Measurements from ENCODE around the gene CTSH. TPM values are rescaled to one million over a fixed set of nuclear protein-coding genes. Genes with fewer than 3 reads are reported as not detected.

Gene CTSH
- total RNA-seq, 1 experiment from 2014 or later, result 146 TPM

GRCh38 chr15:78873793-78874765 is 70.8 kb downstream of the CTSH start:
- Histone ChIP-seq H2AFZ (ENCODE audit: low read length) (0 out of 2 replicates have a peak overlapping the region, but pooled peaks have one; percentile 76), H4K20me1 (ENCODE audit: low read length) (peaks cover 54% of the 10 kb centered on the region), H3K79me2 (ENCODE audit: low read length) (peaks cover 63% of the 10 kb centered on the region), H3K9me3 (ENCODE audit: low read length) (no peaks in the 10 kb centered on the region), H3K27ac (ENCODE audit: low read length) (peak overlapping the region; percentile 98), H3K4me1 (ENCODE audit: insufficient read depth, low read length) (peaks cover 31% of the 10 kb centered on the region), H3K9ac (ENCODE audit: low read length) (peak overlapping the region; percentile 100), H3F3A (ENCODE audit: low read length, unreplicated experiment) (no peaks in the 10 kb centered on the region), H3K27me3 (ENCODE audit: low read length) (no peaks in the 10 kb centered on the region), H3K4me3 (ENCODE audit: low read length) (peak overlapping the region; percentile 76), H3K36me3 (ENCODE audit: low read depth, low read length) (peaks cover 5% of the 10 kb centered on the region; the same call in 1 of the 2 replicates), H3K4me2 (ENCODE audit: low read length) (peak overlapping the region; percentile 87), H3K9me2 (replicated peaks; ENCODE audit: low read length) (no peaks in the 10 kb centered on the region)
- peak; percentile 24 for DNase-seq
- TSS peak; percentile 40 for BruUV-seq (replicated peaks)
- intact Hi-C loops (cut with micrococcal nuclease), result no loop called here
- ATAC-seq, result no peak; the same call in 1 of the 2 replicates
- TF ChIP-seq, protein P1, sequence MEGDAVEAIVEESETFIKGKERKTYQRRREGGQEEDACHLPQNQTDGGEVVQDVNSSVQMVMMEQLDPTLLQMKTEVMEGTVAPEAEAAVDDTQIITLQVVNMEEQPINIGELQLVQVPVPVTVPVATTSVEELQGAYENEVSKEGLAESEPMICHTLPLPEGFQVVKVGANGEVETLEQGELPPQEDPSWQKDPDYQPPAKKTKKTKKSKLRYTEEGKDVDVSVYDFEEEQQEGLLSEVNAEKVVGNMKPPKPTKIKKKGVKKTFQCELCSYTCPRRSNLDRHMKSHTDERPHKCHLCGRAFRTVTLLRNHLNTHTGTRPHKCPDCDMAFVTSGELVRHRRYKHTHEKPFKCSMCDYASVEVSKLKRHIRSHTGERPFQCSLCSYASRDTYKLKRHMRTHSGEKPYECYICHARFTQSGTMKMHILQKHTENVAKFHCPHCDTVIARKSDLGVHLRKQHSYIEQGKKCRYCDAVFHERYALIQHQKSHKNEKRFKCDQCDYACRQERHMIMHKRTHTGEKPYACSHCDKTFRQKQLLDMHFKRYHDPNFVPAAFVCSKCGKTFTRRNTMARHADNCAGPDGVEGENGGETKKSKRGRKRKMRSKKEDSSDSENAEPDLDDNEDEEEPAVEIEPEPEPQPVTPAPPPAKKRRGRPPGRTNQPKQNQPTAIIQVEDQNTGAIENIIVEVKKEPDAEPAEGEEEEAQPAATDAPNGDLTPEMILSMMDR (conservative IDR thresholded peaks at IDR 0.05; ENCODE audit: low read depth, low read length), result no peak; the same call in 1 of the 2 replicates
- TF ChIP-seq EZH2 (IDR thresholded peaks at IDR 0.05; ENCODE audit: low read length, unreplicated experiment) (no peak), EZH2phosphoT487 (IDR thresholded peaks at IDR 0.05; ENCODE audit: borderline replicate concordance, low read length) (no peak)
- ChIA-PET CTCF (no interaction called here), POLR2A (ENCODE audit: unreplicated experiment) (interaction anchor here (0.6 kb wide), 2 partner anchors 436 to 661 kb away, joined by 3 to 4 read pairs; partner anchors contain the start of gene IREB2)

- H3K9me3 ChIP-seq (ENCODE audit: low read length), result no peaks in the 10 kb centered on the region
- peaks cover 26% of the 10 kb centered on the region for H3K4me1 ChIP-seq (ENCODE audit: insufficient read depth, low read length)
- no peaks in the 10 kb centered on the region for H3K9me2 ChIP-seq (replicated peaks; ENCODE audit: low read length)
- peak overlapping the region; percentile 87 for H3K4me2 ChIP-seq (ENCODE audit: low read length)
- peak; percentile 66 for ATAC-seq
- H2AFZ ChIP-seq (ENCODE audit: low read length), result peak overlapping the region; percentile 76
- TF ChIP-seq EZH2 (IDR thresholded peaks at IDR 0.05; ENCODE audit: low read length, unreplicated experiment), result no peak
- TF ChIP-seq, protein P1 (conservative IDR thresholded peaks at IDR 0.05; ENCODE audit: low read depth, low read length), result peak; percentile 47; the same call in 1 of the 2 replicates
- peak overlapping the region; percentile 100 for H3K9ac ChIP-seq (ENCODE audit: low read length)
- no TSS peak for BruUV-seq (replicated peaks)
- peaks cover 54% of the 10 kb centered on the region for H3K79me2 ChIP-seq (ENCODE audit: low read length)
- H4K20me1 ChIP-seq (ENCODE audit: low read length), result peaks cover 45% of the 10 kb centered on the region
- DNase-seq, result peak; percentile 82
- intact Hi-C loops (cut with micrococcal nuclease), result no loop called here
- H3K36me3 ChIP-seq (ENCODE audit: low read depth, low read length), result peaks cover 2% of the 10 kb centered on the region; the same call in 1 of the 2 replicates
- no peaks in the 10 kb centered on the region for H3F3A ChIP-seq (ENCODE audit: low read length, unreplicated experiment)
- H3K27me3 ChIP-seq (ENCODE audit: low read length), result no peaks in the 10 kb centered on the region
- CTCF ChIA-PET, result no interaction called here
- peak overlapping the region; percentile 98 for H3K27ac ChIP-seq (ENCODE audit: low read length)
- peak overlapping the region; percentile 76 for H3K4me3 ChIP-seq (ENCODE audit: low read length)
- POLR2A ChIA-PET (ENCODE audit: unreplicated experiment), result interaction anchor here (0.6 to 1.0 kb wide), 3 partner anchors 61 to 660 kb away, joined by 3 to 20 read pairs (median 4); partner anchors contain the start of genes ADAMTS7 and IREB2
Observed at GRCh38 chr15:78872972-78873792, 71.7 kb downstream of the CTSH start.
